Mammary microvascular endothelial cell (primary cell): ENCODE results near the gene SLC28A2. TPM values are rescaled to one million over a fixed set of nuclear protein-coding genes. Genes with fewer than 3 reads are reported as not detected.

ENCODE experiments used
- total RNA-seq: library from RNA; depleted of rRNA; stranded (reverse); fragments of >200 nt; gene quantifications from 2 replicates; pipeline ENCODE4 v1.2.3, GENCODE V29; 2015

SLC28A2 gene
- not detected in 2 replicates for total RNA-seq

GRCh38 chr15:45251888-45252287 is at the start of gene SLC28A2:
SLC28A2 (plus strand) TSS chr15:45252234; CDS start chr15:45253216, 982 bp downstream.

Other genes with a start within 250 kb of the SLC28A2 start
- gene SORD, start 229.0 kb upstream of the SLC28A2 start, total RNA-seq: 16.7 and 16.9 TPM in 2 replicates
- gene DUOX2, start 138.1 kb upstream of the SLC28A2 start, total RNA-seq: not detected in 2 replicates
- not detected in 2 replicates for gene DUOXA2, start 137.9 kb upstream of the SLC28A2 start, total RNA-seq
- not detected in 2 replicates for gene DUOXA1, start 122.4 kb upstream of the SLC28A2 start, total RNA-seq
- not detected in 2 replicates for gene DUOX1, start 122.2 kb upstream of the SLC28A2 start, total RNA-seq
- 0.64 TPM in 1 of 2 replicates, not detected in the other for gene SHF, start 64.3 kb upstream of the SLC28A2 start, total RNA-seq
- gene GATM, start 126.3 kb downstream of the SLC28A2 start, total RNA-seq: 0.13 and 0.69 TPM in 2 replicates